GM19043 (cell line): ENCODE results near the gene LY6G6C.

Experiments
- ATAC-seq: cut with Tn5 transposase; IDR thresholded peaks from one replicate; pipeline ENCODE4 v1.9.1; 2021; ENCODE audit warnings: low read depth; ENCODE audit not compliant: unreplicated experiment

The LY6G6C gene

GRCh38 chr6:31721351-31722020 lies at the start of gene LY6G6C:
LY6G6C (minus strand) TSS chr6:31721746; CDS start chr6:31721679, 67 bp downstream.
- ATAC-seq: no peak

- no peak for ATAC-seq
These were observed 49.3 kb upstream of the LY6G6C start for GRCh38 chr6:31770860-31771259.

- no peak for ATAC-seq
These were observed 48.3 kb upstream of the LY6G6C start for GRCh38 chr6:31769684-31770371.

GRCh38 chr6:31768363-31769257 lies 47.1 kb upstream of the LY6G6C start:
- no peak for ATAC-seq

GRCh38 chr6:31767096-31767645 lies 45.6 kb upstream of the LY6G6C start:
- no peak for ATAC-seq

GRCh38 chr6:31765910-31766794 lies 44.6 kb upstream of the LY6G6C start:
- ATAC-seq: no peak

- ATAC-seq: no peak
These were observed 44.0 kb upstream of the LY6G6C start for GRCh38 chr6:31765559-31765909.

- no peak for ATAC-seq
These were observed 42.7 kb upstream of the LY6G6C start for GRCh38 chr6:31764198-31764597.

GRCh38 chr6:31763619-31763940 lies 42.0 kb upstream of the LY6G6C start:
- no peak for ATAC-seq

- ATAC-seq: no peak
These were observed 41.5 kb upstream of the LY6G6C start for GRCh38 chr6:31762878-31763618.

GRCh38 chr6:31762356-31762755 lies 40.8 kb upstream of the LY6G6C start, which contains the start of gene SAPCD1:
SAPCD1 (plus strand) TSS chr6:31762656; CDS start chr6:31763055, 399 bp downstream.
- ATAC-seq: no peak

GRCh38 chr6:31761343-31761742 lies 39.8 kb upstream of the LY6G6C start:
- no peak for ATAC-seq

- ATAC-seq: no peak
These were observed 39.2 kb upstream of the LY6G6C start for GRCh38 chr6:31760790-31761189.

GRCh38 chr6:31758281-31758680 lies 36.7 kb upstream of the LY6G6C start:
- ATAC-seq: no peak

GRCh38 chr6:31752739-31753319 lies 31.3 kb upstream of the LY6G6C start:
- ATAC-seq: no peak

- no peak for ATAC-seq
These were observed 29.0 kb upstream of the LY6G6C start for GRCh38 chr6:31750411-31751022.

- no peak for ATAC-seq
These were observed 27.9 kb upstream of the LY6G6C start for GRCh38 chr6:31749301-31750036.

- no peak for ATAC-seq
These were observed 22.9 kb upstream of the LY6G6C start for GRCh38 chr6:31744422-31744821.
